HG02870 (cell line): ENCODE data around the gene PTH1R.

Source experiments
- ATAC-seq: cut with Tn5 transposase; IDR thresholded peaks from one replicate; pipeline ENCODE4 v1.9.1; 2021; ENCODE audit warnings: mild to moderate bottlenecking, moderate library complexity; ENCODE audit not compliant: unreplicated experiment

PTH1R gene

GRCh38 chr3:46881596-46882376, 4.3 kb downstream of the PTH1R start:
- ATAC-seq, result no peak

GRCh38 chr3:46882377-46883053, 5.0 kb downstream of the PTH1R start:
- no peak for ATAC-seq

GRCh38 chr3:46883054-46883829, 5.7 kb downstream of the PTH1R start:
- ATAC-seq, result no peak

- ATAC-seq, result no peak
Measured at GRCh38 chr3:46883830-46884185, 6.3 kb downstream of the PTH1R start.

GRCh38 chr3:46884427-46884826, 6.9 kb downstream of the PTH1R start:
- no peak for ATAC-seq

GRCh38 chr3:46884929-46885328, 7.4 kb downstream of the PTH1R start:
- ATAC-seq, result no peak

GRCh38 chr3:46885612-46886011, 8.1 kb downstream of the PTH1R start:
- ATAC-seq, result no peak

- no peak for ATAC-seq
Measured at GRCh38 chr3:46887980-46888494, 10.5 kb downstream of the PTH1R start.

GRCh38 chr3:46888705-46889104, 11.2 kb downstream of the PTH1R start:
- no peak for ATAC-seq

- no peak for ATAC-seq
Measured at GRCh38 chr3:46889381-46890110, 12.0 kb downstream of the PTH1R start.

- no peak for ATAC-seq
Measured at GRCh38 chr3:46890132-46890531, 12.6 kb downstream of the PTH1R start.

- no peak for ATAC-seq
Measured at GRCh38 chr3:46891132-46891531, 13.6 kb downstream of the PTH1R start.

GRCh38 chr3:46892285-46893145, 15.0 kb downstream of the PTH1R start:
- ATAC-seq, result no peak

GRCh38 chr3:46893146-46893748, 15.7 kb downstream of the PTH1R start:
- no peak for ATAC-seq

- no peak for ATAC-seq
Measured at GRCh38 chr3:46893763-46894162, 16.2 kb downstream of the PTH1R start.

GRCh38 chr3:46894256-46894655, 16.7 kb downstream of the PTH1R start:
- ATAC-seq, result no peak

- no peak for ATAC-seq
Measured at GRCh38 chr3:46895204-46895660, 17.7 kb downstream of the PTH1R start.

- no peak for ATAC-seq
Measured at GRCh38 chr3:46895761-46896160, 18.2 kb downstream of the PTH1R start.

GRCh38 chr3:46896386-46896785, 18.9 kb downstream of the PTH1R start:
- no peak for ATAC-seq
